MM.1S (cell line): Measurements from ENCODE around the gene PTK7.
"Not testable (repeated sequence)": the region's sequence is repeated elsewhere in the genome, so short reads cannot be mapped to it uniquely, and the experiment has no call there.

Experiments used
- DNase-seq: peaks from one replicate; pipeline ENCODE4 v3.0.0-alpha.2; 2015
- H2AFZ ChIP-seq: fragments of 300-600 bp; sonication (generic); 2 replicates; pipeline ENCODE4 v1.6.0; 2016; ENCODE audit warnings: antibody characterized with exemption, low read length
- H3F3A ChIP-seq: fragments of 300-600 bp; sonication (generic); 2 replicates; pipeline ENCODE4 v1.6.1; 2016; ENCODE audit warnings: mild to moderate bottlenecking, antibody characterized with exemption, low read length, moderate library complexity, mixed read lengths; ENCODE audit not compliant: insufficient read depth
- H3K27ac ChIP-seq: fragments of 300-600 bp; sonication (generic); 2 replicates; pipeline ENCODE4 v1.5.1; 2016; ENCODE audit warnings: mild to moderate bottlenecking, low read length
- H3K27me3 ChIP-seq: fragments of 300-600 bp; sonication (generic); replicated peaks from 2 replicates; pipeline ENCODE4 v1.6.0; 2016; ENCODE audit warnings: low read length; ENCODE audit not compliant: insufficient read depth
- H3K36me3 ChIP-seq: fragments of 300-600 bp; sonication (generic); replicated peaks from 2 replicates; pipeline ENCODE4 v1.6.1; 2016; ENCODE audit warnings: mild to moderate bottlenecking, low read length, mixed read lengths; ENCODE audit not compliant: insufficient read depth
- H3K4me1 ChIP-seq: fragments of 300-600 bp; sonication (generic); 2 replicates; pipeline ENCODE4 v1.6.1; 2016; ENCODE audit warnings: low read length, mixed read lengths
- H3K4me2 ChIP-seq: fragments of 300-600 bp; sonication (generic); 2 replicates; pipeline ENCODE4 v1.6.0; 2016; ENCODE audit warnings: low read depth, low read length
- H3K4me3 ChIP-seq: fragments of 300-600 bp; sonication (generic); 2 replicates; pipeline ENCODE4 v1.5.1; 2016; ENCODE audit warnings: low read length, mixed read lengths
- H3K79me2 ChIP-seq: fragments of 300-600 bp; sonication (generic); 2 replicates; pipeline ENCODE4 v1.6.1; 2016; ENCODE audit warnings: mixed run types, low read length, mixed read lengths
- H3K9ac ChIP-seq: fragments of 300-600 bp; sonication (generic); 2 replicates; pipeline ENCODE4 v1.6.1; 2016; ENCODE audit warnings: low read length, mixed read lengths
- H3K9me2 ChIP-seq: fragments of 300-600 bp; sonication (generic); replicated peaks from 2 replicates; pipeline ENCODE4 v1.6.1; 2016; ENCODE audit warnings: mild to moderate bottlenecking, low read length, mixed read lengths; ENCODE audit not compliant: insufficient read depth
- H3K9me3 ChIP-seq: fragments of 300-600 bp; sonication (generic); replicated peaks from 2 replicates; pipeline ENCODE4 v1.6.1; 2016; ENCODE audit warnings: mild to moderate bottlenecking, low read length, mixed read lengths; ENCODE audit not compliant: insufficient read depth
- H4K20me1 ChIP-seq: fragments of 300-600 bp; sonication (generic); 2 replicates; pipeline ENCODE4 v1.6.1; 2016; ENCODE audit warnings: mild to moderate bottlenecking, low read length, moderate library complexity, mixed read lengths; ENCODE audit not compliant: insufficient read depth
- EZH2 ChIP-seq: fragments of 300-600 bp; sonication (generic); optimal IDR thresholded peaks from 2 replicates; pipeline ENCODE3; 2017; ENCODE audit warnings: low read depth, mild to moderate bottlenecking, antibody characterized with exemption, low read length, mixed read lengths
- EZH2phosphoT487 ChIP-seq: fragments of 300-600 bp; sonication (generic); IDR thresholded peaks from 2 replicates; pipeline ENCODE4 v1.6.1; 2018; ENCODE audit warnings: antibody characterized with exemption, low read length
- TF ChIP-seq, protein P1 (sequence below): fragments of 300-600 bp; sonication (generic); IDR thresholded peaks from 2 replicates; pipeline ENCODE4 v1.5.1; 2016; ENCODE audit warnings: antibody characterized with exemption, low read length, mixed read lengths

Gene PTK7

DNA sequence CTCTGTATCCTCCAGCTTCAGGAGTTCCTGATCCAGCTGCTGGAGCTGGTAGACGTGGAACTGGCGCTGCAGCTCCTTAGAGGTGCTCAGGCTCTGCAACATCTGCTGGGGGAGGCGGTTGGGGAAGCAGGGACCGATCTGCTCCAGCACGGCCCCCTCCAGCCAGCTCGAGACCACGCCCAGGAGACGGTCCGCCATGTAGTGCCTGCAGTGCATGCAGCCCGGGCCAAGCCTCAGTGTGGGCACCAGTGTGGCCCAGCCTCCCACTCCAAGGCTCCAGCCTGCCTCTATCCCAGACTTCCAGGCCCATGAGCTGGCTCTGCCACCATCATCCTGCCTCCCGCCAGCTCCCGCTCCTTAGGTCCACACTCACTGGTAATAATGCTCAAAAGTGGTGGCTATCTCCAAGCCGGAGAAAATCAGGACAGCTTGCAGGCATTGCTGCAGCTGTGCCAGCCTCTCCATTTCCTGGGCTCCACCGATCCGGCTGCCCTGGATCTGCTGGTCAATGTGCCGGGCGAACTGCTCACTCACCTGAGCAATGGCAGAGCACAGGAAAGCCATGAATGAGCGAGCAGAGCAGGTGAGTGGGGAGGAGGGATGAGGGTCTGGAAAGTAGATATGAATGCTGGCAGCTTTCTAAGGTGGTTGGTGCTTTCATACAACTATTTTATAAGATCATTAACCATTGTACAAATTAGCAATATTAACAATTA, 35.4 kb upstream of the PTK7 start:
- no peak for DNase-seq

DNA sequence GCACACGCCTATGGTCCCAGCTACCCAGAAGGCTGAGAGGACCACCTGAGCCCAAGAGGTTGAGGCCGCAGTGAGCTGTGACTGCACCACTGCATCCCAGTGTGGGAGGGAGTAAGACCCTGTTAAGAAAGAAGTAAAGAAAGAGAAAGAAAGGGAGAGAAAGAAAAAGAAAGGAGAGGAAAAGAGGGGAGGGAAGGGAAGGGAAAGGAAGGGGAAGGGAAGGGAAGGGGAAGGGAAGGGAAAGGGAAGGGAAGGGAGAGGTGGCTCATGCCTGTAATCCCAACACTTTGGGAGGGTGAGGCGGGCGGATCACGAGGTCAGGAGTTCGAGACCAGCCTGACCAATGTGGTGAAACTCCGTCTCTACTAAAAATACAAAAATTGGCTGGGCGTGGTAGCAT, 34.6 kb upstream of the PTK7 start:
- H3K9me3 ChIP-seq, DNase-seq, H3K79me2 ChIP-seq, H4K20me1 ChIP-seq, H3K27me3 ChIP-seq, H3F3A ChIP-seq, H3K9me2 ChIP-seq, H3K27ac ChIP-seq, H2AFZ ChIP-seq, H3K36me3 ChIP-seq, H3K4me1 ChIP-seq, H3K4me3 ChIP-seq, H3K9ac ChIP-seq, H3K4me2 ChIP-seq: not testable (repeated sequence)

More for the DNA sequence above, 35.4 kb upstream of the PTK7 start:
- no peak overlapping the region for H2AFZ ChIP-seq
- no peaks in the 10 kb centered on the region for H3K9me3 ChIP-seq
- no peaks in the 10 kb centered on the region for H3K36me3 ChIP-seq
- H3K79me2 ChIP-seq: no peaks in the 10 kb centered on the region
- no peak overlapping the region for H3K4me3 ChIP-seq
- no peaks in the 10 kb centered on the region for H4K20me1 ChIP-seq
- no peak overlapping the region for H3K4me2 ChIP-seq
- H3F3A ChIP-seq: no peaks in the 10 kb centered on the region
- TF ChIP-seq, protein P1, sequence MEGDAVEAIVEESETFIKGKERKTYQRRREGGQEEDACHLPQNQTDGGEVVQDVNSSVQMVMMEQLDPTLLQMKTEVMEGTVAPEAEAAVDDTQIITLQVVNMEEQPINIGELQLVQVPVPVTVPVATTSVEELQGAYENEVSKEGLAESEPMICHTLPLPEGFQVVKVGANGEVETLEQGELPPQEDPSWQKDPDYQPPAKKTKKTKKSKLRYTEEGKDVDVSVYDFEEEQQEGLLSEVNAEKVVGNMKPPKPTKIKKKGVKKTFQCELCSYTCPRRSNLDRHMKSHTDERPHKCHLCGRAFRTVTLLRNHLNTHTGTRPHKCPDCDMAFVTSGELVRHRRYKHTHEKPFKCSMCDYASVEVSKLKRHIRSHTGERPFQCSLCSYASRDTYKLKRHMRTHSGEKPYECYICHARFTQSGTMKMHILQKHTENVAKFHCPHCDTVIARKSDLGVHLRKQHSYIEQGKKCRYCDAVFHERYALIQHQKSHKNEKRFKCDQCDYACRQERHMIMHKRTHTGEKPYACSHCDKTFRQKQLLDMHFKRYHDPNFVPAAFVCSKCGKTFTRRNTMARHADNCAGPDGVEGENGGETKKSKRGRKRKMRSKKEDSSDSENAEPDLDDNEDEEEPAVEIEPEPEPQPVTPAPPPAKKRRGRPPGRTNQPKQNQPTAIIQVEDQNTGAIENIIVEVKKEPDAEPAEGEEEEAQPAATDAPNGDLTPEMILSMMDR: no peak
- no peak for TF ChIP-seq EZH2
- TF ChIP-seq EZH2phosphoT487: no peak
- peaks cover 4% of the 10 kb centered on the region; the same call in 1 of the 2 replicates for H3K4me1 ChIP-seq
- no peak overlapping the region for H3K27ac ChIP-seq
- H3K27me3 ChIP-seq: no peaks in the 10 kb centered on the region
- no peaks in the 10 kb centered on the region for H3K9me2 ChIP-seq
- H3K9ac ChIP-seq: no peak overlapping the region

DNA sequence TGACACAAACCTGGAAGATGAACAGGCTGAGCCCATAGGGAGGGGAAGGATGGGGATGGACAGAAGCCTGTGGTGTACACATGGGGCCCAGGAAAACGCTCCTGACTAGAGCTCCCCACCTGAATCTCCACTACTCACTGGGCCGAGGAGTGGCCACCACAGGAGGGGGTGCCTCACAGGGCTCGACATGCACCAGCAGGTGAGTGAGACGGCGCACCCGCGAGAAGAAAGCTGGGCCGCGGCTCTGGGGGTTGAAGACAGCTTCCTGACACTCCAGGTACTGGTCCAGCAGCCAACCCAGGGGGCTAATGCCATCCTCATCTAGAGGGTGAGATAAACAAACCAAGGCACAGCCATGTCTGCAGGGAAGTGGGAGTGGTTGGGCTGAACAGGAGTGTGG, 32.8 kb upstream of the PTK7 start:
- H4K20me1 ChIP-seq: no peaks in the 10 kb centered on the region
- H3K27me3 ChIP-seq: no peaks in the 10 kb centered on the region
- H3K4me3 ChIP-seq: no peak overlapping the region
- H3F3A ChIP-seq: no peaks in the 10 kb centered on the region
- H3K79me2 ChIP-seq: no peaks in the 10 kb centered on the region
- no peaks in the 10 kb centered on the region for H3K9me3 ChIP-seq
- H3K4me1 ChIP-seq: peaks cover 4% of the 10 kb centered on the region; the same call in 1 of the 2 replicates
- TF ChIP-seq EZH2: no peak
- TF ChIP-seq, protein P1: no peak
- no peak for TF ChIP-seq EZH2phosphoT487
- no peak overlapping the region for H3K27ac ChIP-seq
- no peaks in the 10 kb centered on the region for H3K36me3 ChIP-seq
- H3K4me2 ChIP-seq: no peak overlapping the region
- H2AFZ ChIP-seq: no peak overlapping the region
- DNase-seq: no peak
- no peak overlapping the region for H3K9ac ChIP-seq
- H3K9me2 ChIP-seq: no peaks in the 10 kb centered on the region

DNA sequence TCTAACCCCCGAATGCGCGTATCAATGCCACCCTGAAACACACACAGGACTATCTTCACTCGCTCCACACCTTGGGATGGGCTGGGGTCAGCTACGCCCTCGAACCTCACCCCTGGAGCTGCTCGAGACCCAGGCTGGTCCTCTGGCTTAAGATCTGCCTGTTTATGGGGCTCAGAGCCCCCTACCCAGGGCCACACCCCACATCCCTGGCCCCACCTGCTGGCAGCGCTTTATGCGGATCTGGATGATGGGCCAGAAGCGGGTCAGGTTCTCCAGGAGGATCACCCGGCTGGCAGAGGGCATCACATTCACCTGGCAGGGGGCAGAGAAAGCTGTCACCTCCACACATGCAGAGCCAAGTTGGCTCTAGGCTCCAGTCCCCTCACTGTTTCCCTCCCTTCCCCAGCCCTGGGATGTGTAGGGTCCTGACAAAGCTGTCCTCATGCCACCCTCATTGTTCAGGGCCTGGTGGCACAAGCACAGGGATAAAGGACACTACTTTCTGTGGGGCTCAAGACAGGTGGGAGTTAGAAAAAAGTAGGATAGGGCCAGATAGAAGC, 30.7 kb upstream of the PTK7 start:
- H2AFZ ChIP-seq: no peak overlapping the region
- no peak overlapping the region for H3K4me2 ChIP-seq
- TF ChIP-seq EZH2 (no peak), EZH2phosphoT487 (no peak)
- TF ChIP-seq, protein P1: no peak
- no peak overlapping the region for H3K27ac ChIP-seq
- H3K27me3 ChIP-seq: no peaks in the 10 kb centered on the region
- H3K9me2 ChIP-seq: no peaks in the 10 kb centered on the region
- no peaks in the 10 kb centered on the region for H3K9me3 ChIP-seq
- no peaks in the 10 kb centered on the region for H3K79me2 ChIP-seq
- H3F3A ChIP-seq: no peaks in the 10 kb centered on the region
- H4K20me1 ChIP-seq: no peaks in the 10 kb centered on the region
- no peak for DNase-seq
- no peaks in the 10 kb centered on the region for H3K36me3 ChIP-seq
- no peak overlapping the region for H3K9ac ChIP-seq
- no peak overlapping the region for H3K4me3 ChIP-seq
- H3K4me1 ChIP-seq: no peaks in the 10 kb centered on the region
